Lung (tissue), 12 donors: Measurements from ENCODE around the gene PGLYRP4. TPM values are rescaled to one million over a fixed set of nuclear protein-coding genes. Genes with fewer than 3 reads are reported as not detected.
A peak's percentile ranks its signal among the peaks of the same experiment; 100 is the strongest.

Experiments
- ATAC-seq: fragments of 200-7000 bp; cut with Tn5 transposase; one replicate; pipeline ENCODE4 v1.9.1; 2020; ENCODE audit warnings: moderate number of reproducible peaks; ENCODE audit not compliant: insufficient read depth, low FRiP score
- DNase-seq, 3 donors: peaks; one replicate each; pipeline ENCODE4 v3.0.0-alpha.2; 2013 to 2017
- H3K27ac ChIP-seq, 2 donors: one replicate each; pipeline ENCODE4 v1.5.1; 2013; ENCODE audit warnings: mild to moderate bottlenecking in 2 of 2, moderate library complexity in 2 of 2, control low read depth in 1 of 2, inconsistent platforms in 1 of 2, low read depth in 1 of 2, low read length in 1 of 2
- H3K27me3 ChIP-seq, 3 donors: one replicate each; pipeline ENCODE4 v1.5.1; 2013; ENCODE audit warnings: low read length in 2 of 3; ENCODE audit not compliant: control insufficient read depth in 3 of 3, insufficient read depth in 3 of 3
- H3K36me3 ChIP-seq, 4 donors: one replicate each; pipeline ENCODE4 v1.5.1; 2013; ENCODE audit warnings: low read length in 4 of 4, mild to moderate bottlenecking in 1 of 4, moderate library complexity in 1 of 4; ENCODE audit not compliant: control insufficient read depth in 4 of 4, insufficient read depth in 4 of 4
- H3K4me1 ChIP-seq, 5 donors: one replicate each; pipeline ENCODE4 v1.5.1; 2013; ENCODE audit warnings: low read length in 5 of 5, mild to moderate bottlenecking in 2 of 5, moderate library complexity in 1 of 5; ENCODE audit not compliant: control insufficient read depth in 5 of 5, insufficient read depth in 5 of 5
- H3K4me3 ChIP-seq: one replicate; pipeline ENCODE4 v1.5.1; 2013; ENCODE audit warnings: mild to moderate bottlenecking, control low read depth, moderate library complexity
- H3K9ac ChIP-seq, 2 donors: one replicate each; pipeline ENCODE4 v1.5.1; 2013; ENCODE audit warnings: low read length in 2 of 2, control low read depth in 1 of 2; ENCODE audit not compliant: insufficient read depth in 1 of 2
- H3K9me3 ChIP-seq, 4 donors: one replicate each; pipeline ENCODE4 v1.5.1; 2013; ENCODE audit warnings: low read length in 3 of 4, mild to moderate bottlenecking in 1 of 4, moderate library complexity in 1 of 4; ENCODE audit not compliant: control insufficient read depth in 4 of 4, insufficient read depth in 3 of 4
- CTCF ChIP-seq: IDR thresholded peaks from 2 replicates; pipeline ENCODE4 v1.5.1; 2012; ENCODE audit warnings: mild to moderate bottlenecking; ENCODE audit errors: control extremely low read depth, extremely low read depth
- WGBS, 2 donors: extraction: QIAGEN DNeasy Blood & Tissue Kit; methylation state at CpG; one replicate each; pipeline ENCODE4 v1.1.7; 2013; 5-methylcytosine and 5-hydroxymethylcytosine counted together
- polyA plus RNA-seq, 2 donors: library from polyadenylated mRNA; stranded (reverse); fragments of 200-250 nt; gene quantifications; one replicate each; pipeline ENCODE4 v1.2.1, GENCODE V29; 2013
- total RNA-seq, 2 donors: library from RNA; depleted of rRNA in 1 of 2; stranded (reverse); fragments of >200 nt in 1 of 2; gene quantifications; one replicate each; pipeline ENCODE4 v1.2.1, GENCODE V29; 2014 to 2021
- donor health status: control.
- donor health status: control.
- donor health status: Bipolar disorder and iron deficiency.
- donor health status: healthy.
- donor health status: DM: yes; HTN: yes; CAD: no.

PGLYRP4 gene
- total and polyA plus RNA-seq, 4 donors: 0.18 to 3.1 (median 1.0) TPM

DNA sequence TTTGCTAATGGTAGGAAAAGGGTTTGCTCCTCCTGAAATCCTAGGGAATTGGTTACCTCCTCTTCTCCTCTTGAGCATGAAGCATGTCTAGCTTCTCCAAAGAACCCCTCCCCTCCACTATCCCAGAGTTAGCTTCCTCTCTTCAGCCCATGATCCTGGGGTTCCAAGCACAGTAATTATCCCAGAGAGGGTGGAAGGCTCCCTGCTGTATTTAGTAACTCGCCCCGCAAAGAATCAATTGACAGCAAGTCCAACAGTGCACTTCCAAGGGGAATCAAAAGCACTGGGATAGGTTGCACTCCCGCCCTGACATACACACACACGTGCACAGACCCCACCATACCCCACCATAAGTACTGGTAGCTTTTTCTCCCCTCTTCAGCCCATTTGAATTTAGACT, 39.1 kb upstream of the PGLYRP4 start:
- no peak for TF ChIP-seq CTCF
- DNase-seq: no peak
- H3K9me3 ChIP-seq: no peaks in the 10 kb centered on the region
- 71 to 91% methylated on average over 4 of the region's 4 CpGs for WGBS, 2 donors
- H3K27me3 ChIP-seq: peaks cover 0 to 2% (median 0%) of the 10 kb centered on the region in 3 donors
- no peak overlapping the region for H3K4me3 ChIP-seq
- H3K9ac ChIP-seq: no peak overlapping the region
- H3K36me3 ChIP-seq: no peaks in the 10 kb centered on the region
- H3K4me1 ChIP-seq: no peaks in the 10 kb centered on the region
- no peak for ATAC-seq
- no peak overlapping the region for H3K27ac ChIP-seq

GRCh38 chr1:153387001-153387400, 38.4 kb upstream of the PGLYRP4 start:
- DNase-seq (no peak), ATAC-seq (no peak)
- no peak overlapping the region for H3K27ac ChIP-seq
- peaks cover 0 to 2% (median 0%) of the 10 kb centered on the region in 3 donors for H3K27me3 ChIP-seq
- TF ChIP-seq CTCF: no peak
- no peak overlapping the region for H3K9ac ChIP-seq
- no peaks in the 10 kb centered on the region for H3K4me1 ChIP-seq
- H3K9me3 ChIP-seq: no peaks in the 10 kb centered on the region
- H3K36me3 ChIP-seq: no peaks in the 10 kb centered on the region
- 88 to 94% methylated on average over 4 of the region's 4 CpGs for WGBS, 2 donors
- H3K4me3 ChIP-seq: no peak overlapping the region

DNA sequence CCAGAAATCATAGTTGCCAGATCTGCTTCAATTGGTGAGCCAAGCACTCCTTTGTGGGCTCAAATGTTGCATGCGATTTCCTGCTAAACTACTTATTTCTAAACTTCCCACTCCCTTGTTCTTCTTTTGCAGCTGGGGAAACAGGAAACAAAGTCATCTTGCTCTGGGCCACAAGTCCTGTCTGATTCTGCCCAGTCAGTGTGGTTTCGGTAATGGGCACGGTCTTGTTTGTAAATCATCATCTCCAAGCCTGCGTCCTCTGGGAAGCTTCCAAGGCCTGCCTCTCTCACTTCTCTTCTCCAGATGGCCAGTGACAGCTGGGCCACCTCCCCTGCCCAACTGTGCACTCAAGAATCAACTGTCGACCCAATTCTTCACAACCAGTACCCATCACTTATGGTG, 37.9 kb upstream of the PGLYRP4 start:
- Histone ChIP-seq H3K36me3 (no peaks in the 10 kb centered on the region), H3K27me3 (peaks cover 0 to 2% (median 0%) of the 10 kb centered on the region in 3 donors), H3K9me3 (peaks cover 0 to 2% (median 0%) of the 10 kb centered on the region in 4 donors), H3K9ac (no peak overlapping the region), H3K4me1 (no peaks in the 10 kb centered on the region), H3K27ac (no peak overlapping the region), H3K4me3 (no peak overlapping the region)
- DNase-seq: peak in 2 of 3 donors; percentile 2 to 5
- peak; percentile 48 for ATAC-seq
- no peak for TF ChIP-seq CTCF
- WGBS, 2 donors: 25 to 57% methylated on average over 5 of the region's 5 CpGs

- Histone ChIP-seq H3K4me1 (no peaks in the 10 kb centered on the region), H3K36me3 (no peaks in the 10 kb centered on the region), H3K4me3 (no peak overlapping the region), H3K9ac (no peak overlapping the region), H3K27me3 (peaks cover 0 to 2% (median 0%) of the 10 kb centered on the region in 3 donors), H3K9me3 (peaks cover 0 to 7% (median 2%) of the 10 kb centered on the region in 4 donors), H3K27ac (no peak overlapping the region)
- ATAC-seq: no peak
- WGBS, 2 donors: 78 to 83% methylated on average over 4 of the region's 4 CpGs
- no peak for TF ChIP-seq CTCF
- no peak for DNase-seq
Measured at GRCh38 chr1:153384958-153385580, 36.4 kb upstream of the PGLYRP4 start.
